Ishikawa (cell line): Measurements from ENCODE around the gene CEP85L.

Experiments used
- CEBPB ChIP-seq: IDR thresholded peaks from 2 replicates; pipeline ENCODE4 v1.6.1; 2012
- EP300 ChIP-seq: IDR thresholded peaks from 2 replicates; pipeline ENCODE4 v1.6.1; 2012; ENCODE audit warnings: borderline replicate concordance
- FOXM1 ChIP-seq: IDR thresholded peaks from 2 replicates; pipeline ENCODE4 v1.6.1; 2012; ENCODE audit warnings: low read depth, borderline replicate concordance
- NFIC ChIP-seq: IDR thresholded peaks from 2 replicates; pipeline ENCODE4 v1.6.1; 2012
- TAF1 ChIP-seq: IDR thresholded peaks from 2 replicates; pipeline ENCODE4 v1.6.1; 2012; ENCODE audit warnings: low read depth, mild to moderate bottlenecking
- TCF12 ChIP-seq: IDR thresholded peaks from 2 replicates; pipeline ENCODE4 v1.6.1; 2012; ENCODE audit warnings: low read depth
- ZBTB7A ChIP-seq: IDR thresholded peaks from 2 replicates; pipeline ENCODE4 v1.6.1; 2012; ENCODE audit warnings: low read depth
- TF ChIP-seq, protein P1 (sequence below): IDR thresholded peaks from 2 replicates; pipeline ENCODE4 v1.6.1; 2012; ENCODE audit warnings: low read depth, mild to moderate bottlenecking

DNA sequence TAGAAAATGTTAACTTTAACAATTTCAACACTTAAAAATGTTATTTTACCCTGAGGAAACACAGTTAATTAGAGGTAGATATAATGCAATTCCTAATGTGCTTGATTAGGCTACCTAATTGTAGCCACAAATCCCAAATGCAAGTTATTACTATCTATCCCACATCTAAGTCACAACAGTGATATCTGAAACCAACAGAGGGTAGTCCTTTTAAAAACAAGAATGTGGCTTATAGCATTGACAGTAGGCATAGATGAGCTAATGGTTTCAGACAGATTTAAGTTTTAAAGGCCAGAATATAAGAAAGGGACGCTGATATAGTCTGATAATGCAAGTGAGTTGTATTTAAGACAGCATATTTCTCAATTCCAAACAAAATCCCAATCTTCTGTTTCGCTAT, 80.3 kb downstream of the CEP85L start:
- no peak for TF ChIP-seq FOXM1
- TF ChIP-seq TAF1: no peak
- TF ChIP-seq, protein P1, sequence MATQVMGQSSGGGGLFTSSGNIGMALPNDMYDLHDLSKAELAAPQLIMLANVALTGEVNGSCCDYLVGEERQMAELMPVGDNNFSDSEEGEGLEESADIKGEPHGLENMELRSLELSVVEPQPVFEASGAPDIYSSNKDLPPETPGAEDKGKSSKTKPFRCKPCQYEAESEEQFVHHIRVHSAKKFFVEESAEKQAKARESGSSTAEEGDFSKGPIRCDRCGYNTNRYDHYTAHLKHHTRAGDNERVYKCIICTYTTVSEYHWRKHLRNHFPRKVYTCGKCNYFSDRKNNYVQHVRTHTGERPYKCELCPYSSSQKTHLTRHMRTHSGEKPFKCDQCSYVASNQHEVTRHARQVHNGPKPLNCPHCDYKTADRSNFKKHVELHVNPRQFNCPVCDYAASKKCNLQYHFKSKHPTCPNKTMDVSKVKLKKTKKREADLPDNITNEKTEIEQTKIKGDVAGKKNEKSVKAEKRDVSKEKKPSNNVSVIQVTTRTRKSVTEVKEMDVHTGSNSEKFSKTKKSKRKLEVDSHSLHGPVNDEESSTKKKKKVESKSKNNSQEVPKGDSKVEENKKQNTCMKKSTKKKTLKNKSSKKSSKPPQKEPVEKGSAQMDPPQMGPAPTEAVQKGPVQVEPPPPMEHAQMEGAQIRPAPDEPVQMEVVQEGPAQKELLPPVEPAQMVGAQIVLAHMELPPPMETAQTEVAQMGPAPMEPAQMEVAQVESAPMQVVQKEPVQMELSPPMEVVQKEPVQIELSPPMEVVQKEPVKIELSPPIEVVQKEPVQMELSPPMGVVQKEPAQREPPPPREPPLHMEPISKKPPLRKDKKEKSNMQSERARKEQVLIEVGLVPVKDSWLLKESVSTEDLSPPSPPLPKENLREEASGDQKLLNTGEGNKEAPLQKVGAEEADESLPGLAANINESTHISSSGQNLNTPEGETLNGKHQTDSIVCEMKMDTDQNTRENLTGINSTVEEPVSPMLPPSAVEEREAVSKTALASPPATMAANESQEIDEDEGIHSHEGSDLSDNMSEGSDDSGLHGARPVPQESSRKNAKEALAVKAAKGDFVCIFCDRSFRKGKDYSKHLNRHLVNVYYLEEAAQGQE: no peak
- no peak for TF ChIP-seq NFIC
- TF ChIP-seq EP300: no peak
- TF ChIP-seq ZBTB7A: no peak
- no peak for TF ChIP-seq TCF12
- no peak for TF ChIP-seq CEBPB
